Panc1 (cell line): Measurements from ENCODE around the gene FZD1. TPM values are rescaled to one million over a fixed set of nuclear protein-coding genes. Genes with fewer than 3 reads are reported as not detected.

Source experiments
- ATAC-seq: fragments of 200-7000 bp; cut with Tn5 transposase; 2 replicates; pipeline ENCODE4 v1.9.1; 2020; ENCODE audit warnings: mild to moderate bottlenecking, moderate library complexity
- BruUV-seq: library from RNA; stranded (reverse); fragments of 400-500 nt; replicated peaks from 2 replicates; lab custom pipeline; 2021; lab: Mats Ljungman, UMichigan
- CTCF ChIA-PET: fragments of 300-600 bp; sonication (Branson Sonifier 250); formaldehyde crosslinking; loops from one replicate; lab custom pipeline; 2022; ENCODE audit warnings: antibody characterized with exemption; lab: Charles Lee
- POLR2A ChIA-PET: fragments of 300-600 bp; sonication (Branson Sonifier 250); formaldehyde crosslinking; loops from one replicate; lab custom pipeline; 2022; ENCODE audit warnings: antibody characterized with exemption; lab: Charles Lee
- DNase-seq: peaks from one replicate; pipeline ENCODE4 v3.0.0-alpha.2; 2010; ENCODE audit warnings: low read depth, low spot score
- H3K27ac ChIP-seq: 2 replicates; pipeline ENCODE4 v1.5.1; 2011; ENCODE audit warnings: mild to moderate bottlenecking, low read length, inconsistent platforms
- H3K27me3 ChIP-seq: fragments of 200-500 bp; sonication (Bioruptor generic); 2 replicates; pipeline ENCODE4 v1.6.0; 2014; ENCODE audit warnings: low read length, inconsistent platforms; ENCODE audit not compliant: control insufficient read depth, insufficient read depth
- H3K36me3 ChIP-seq: fragments of 200-500 bp; sonication (Bioruptor generic); 2 replicates; pipeline ENCODE4 v1.5.1; 2014; ENCODE audit warnings: inconsistent platforms, mild to moderate bottlenecking, low read length, moderate library complexity; ENCODE audit not compliant: control insufficient read depth, insufficient read depth
- H3K4me1 ChIP-seq: 2 replicates; pipeline ENCODE4 v1.5.1; 2011; ENCODE audit warnings: inconsistent platforms, mild to moderate bottlenecking, low read length, moderate library complexity; ENCODE audit not compliant: control insufficient read depth, insufficient read depth
- H3K4me3 ChIP-seq, 2 experiments: 2 replicates each; pipeline ENCODE4 v1.5.1; 2011 to 2012; ENCODE audit warnings: low read depth in 2 of 2, low read length in 2 of 2, mild to moderate bottlenecking in 2 of 2, inconsistent platforms in 1 of 2, moderate library complexity in 1 of 2
- H3K9me3 ChIP-seq: fragments of 200-500 bp; sonication (Bioruptor generic); 2 replicates; pipeline ENCODE4 v1.5.1; 2014; ENCODE audit warnings: low read depth, mild to moderate bottlenecking, inconsistent platforms, low read length, moderate library complexity; ENCODE audit not compliant: control insufficient read depth, insufficient read depth
- POLR2AphosphoS5 ChIP-seq: IDR thresholded peaks from 2 replicates; pipeline ENCODE4 v1.6.1; 2012; ENCODE audit warnings: mild to moderate bottlenecking, low read depth, low read length, moderate library complexity
- SIN3A ChIP-seq: IDR thresholded peaks from 2 replicates; pipeline ENCODE4 v1.6.1; 2012; ENCODE audit warnings: low read depth, mild to moderate bottlenecking, low read length, moderate library complexity, borderline replicate concordance; ENCODE audit not compliant: insufficient read depth
- TCF7L2 ChIP-seq: IDR thresholded peaks from 2 replicates; pipeline ENCODE4 v1.6.1; 2011; ENCODE audit warnings: mild to moderate bottlenecking, low read depth, low read length, inconsistent platforms
- in situ Hi-C: cut with HindIII; loops from 2 replicates; pipeline ENCODE4 v1.10.0; 2016; ENCODE audit warnings: low sequenced_read_pairs, low pct_unique_long_range_greater_than_20kb
- intact Hi-C: fragments of 100-400 bp; cut with micrococcal nuclease; formaldehyde crosslinking; loops from one replicate; pipeline ENCODE4 v1.10.0; 2022; ENCODE audit not compliant: unreplicated experiment
- total RNA-seq: library from RNA; stranded (reverse); gene quantifications from one replicate; pipeline ENCODE4 v1.2.1, GENCODE V29; 2021; ENCODE audit not compliant: unreplicated experiment
- TF ChIP-seq, protein P1 (sequence below): fragments of 450-650 bp; IDR thresholded peaks from 2 replicates; pipeline ENCODE4 v1.5.1; 2017; ENCODE audit warnings: mild to moderate bottlenecking
- TF ChIP-seq, protein P2 (sequence below), 2 experiments: IDR thresholded peaks; 2 replicates each; pipeline ENCODE4 v1.6.1; 2011 to 2012; ENCODE audit warnings: low read depth in 2 of 2, control low read depth in 1 of 2, low read length in 1 of 2, mild to moderate bottlenecking in 1 of 2, moderate library complexity in 1 of 2; ENCODE audit not compliant: insufficient read depth in 1 of 2

The FZD1 gene
- total RNA-seq, 1 experiment from 2014 or later = 1.8 TPM

DNA sequence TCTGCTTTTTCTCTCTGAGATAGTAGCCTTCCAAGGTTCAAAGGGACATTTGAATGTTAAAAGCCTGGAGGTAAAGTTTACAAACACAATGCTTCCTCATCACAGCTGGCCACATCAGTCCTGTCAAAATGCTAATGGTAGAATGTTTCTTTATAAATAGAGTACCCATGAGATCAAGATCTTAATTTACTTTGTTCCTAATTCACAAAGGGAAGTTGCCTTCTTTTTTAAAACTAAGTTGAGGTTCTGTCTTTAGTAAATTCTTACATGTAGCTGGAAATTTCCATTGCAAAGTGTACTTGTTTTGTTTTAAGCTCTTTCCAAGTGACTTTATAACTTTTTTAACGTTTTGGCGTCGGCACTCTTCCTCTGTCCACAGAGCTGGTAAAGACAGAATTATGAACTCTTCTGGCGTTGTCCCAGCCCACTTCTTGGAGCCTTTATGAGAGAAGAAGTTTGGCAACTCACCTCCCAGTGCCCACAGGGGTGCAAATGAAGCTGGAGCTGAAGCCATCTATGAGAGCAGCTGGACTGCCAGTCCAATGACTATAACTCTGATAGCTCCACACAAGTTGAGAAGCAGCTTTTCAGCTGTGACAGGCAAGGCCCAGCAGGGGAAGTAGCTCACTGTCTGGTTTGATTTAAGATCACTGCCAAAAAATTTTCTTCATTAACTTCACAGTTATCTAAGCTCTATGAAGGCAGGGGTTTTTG is 23.3 kb downstream of the FZD1 start:
- ChIA-PET POLR2A (no interaction called here), CTCF (interaction anchor here (0.5 kb wide), 1 partner anchor 11 kb away, joined by 4 read pairs; no protein-coding TSS in a partner anchor)
- H3K36me3 ChIP-seq = no peaks in the 10 kb centered on the region
- H3K4me3 ChIP-seq = no peak overlapping the region
- H3K9me3 ChIP-seq = no peaks in the 10 kb centered on the region
- H3K27ac ChIP-seq = no peak overlapping the region
- ATAC-seq (no peak), DNase-seq (no peak)
- in situ Hi-C loops (no loop called here), intact Hi-C loops (no loop called here)
- no peaks in the 10 kb centered on the region for H3K27me3 ChIP-seq
- no TSS peak for BruUV-seq
- TF ChIP-seq TCF7L2 (no peak), POLR2AphosphoS5 (no peak), SIN3A (no peak)
- TF ChIP-seq, protein P1, sequence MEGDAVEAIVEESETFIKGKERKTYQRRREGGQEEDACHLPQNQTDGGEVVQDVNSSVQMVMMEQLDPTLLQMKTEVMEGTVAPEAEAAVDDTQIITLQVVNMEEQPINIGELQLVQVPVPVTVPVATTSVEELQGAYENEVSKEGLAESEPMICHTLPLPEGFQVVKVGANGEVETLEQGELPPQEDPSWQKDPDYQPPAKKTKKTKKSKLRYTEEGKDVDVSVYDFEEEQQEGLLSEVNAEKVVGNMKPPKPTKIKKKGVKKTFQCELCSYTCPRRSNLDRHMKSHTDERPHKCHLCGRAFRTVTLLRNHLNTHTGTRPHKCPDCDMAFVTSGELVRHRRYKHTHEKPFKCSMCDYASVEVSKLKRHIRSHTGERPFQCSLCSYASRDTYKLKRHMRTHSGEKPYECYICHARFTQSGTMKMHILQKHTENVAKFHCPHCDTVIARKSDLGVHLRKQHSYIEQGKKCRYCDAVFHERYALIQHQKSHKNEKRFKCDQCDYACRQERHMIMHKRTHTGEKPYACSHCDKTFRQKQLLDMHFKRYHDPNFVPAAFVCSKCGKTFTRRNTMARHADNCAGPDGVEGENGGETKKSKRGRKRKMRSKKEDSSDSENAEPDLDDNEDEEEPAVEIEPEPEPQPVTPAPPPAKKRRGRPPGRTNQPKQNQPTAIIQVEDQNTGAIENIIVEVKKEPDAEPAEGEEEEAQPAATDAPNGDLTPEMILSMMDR = no peak
- TF ChIP-seq, protein P2, sequence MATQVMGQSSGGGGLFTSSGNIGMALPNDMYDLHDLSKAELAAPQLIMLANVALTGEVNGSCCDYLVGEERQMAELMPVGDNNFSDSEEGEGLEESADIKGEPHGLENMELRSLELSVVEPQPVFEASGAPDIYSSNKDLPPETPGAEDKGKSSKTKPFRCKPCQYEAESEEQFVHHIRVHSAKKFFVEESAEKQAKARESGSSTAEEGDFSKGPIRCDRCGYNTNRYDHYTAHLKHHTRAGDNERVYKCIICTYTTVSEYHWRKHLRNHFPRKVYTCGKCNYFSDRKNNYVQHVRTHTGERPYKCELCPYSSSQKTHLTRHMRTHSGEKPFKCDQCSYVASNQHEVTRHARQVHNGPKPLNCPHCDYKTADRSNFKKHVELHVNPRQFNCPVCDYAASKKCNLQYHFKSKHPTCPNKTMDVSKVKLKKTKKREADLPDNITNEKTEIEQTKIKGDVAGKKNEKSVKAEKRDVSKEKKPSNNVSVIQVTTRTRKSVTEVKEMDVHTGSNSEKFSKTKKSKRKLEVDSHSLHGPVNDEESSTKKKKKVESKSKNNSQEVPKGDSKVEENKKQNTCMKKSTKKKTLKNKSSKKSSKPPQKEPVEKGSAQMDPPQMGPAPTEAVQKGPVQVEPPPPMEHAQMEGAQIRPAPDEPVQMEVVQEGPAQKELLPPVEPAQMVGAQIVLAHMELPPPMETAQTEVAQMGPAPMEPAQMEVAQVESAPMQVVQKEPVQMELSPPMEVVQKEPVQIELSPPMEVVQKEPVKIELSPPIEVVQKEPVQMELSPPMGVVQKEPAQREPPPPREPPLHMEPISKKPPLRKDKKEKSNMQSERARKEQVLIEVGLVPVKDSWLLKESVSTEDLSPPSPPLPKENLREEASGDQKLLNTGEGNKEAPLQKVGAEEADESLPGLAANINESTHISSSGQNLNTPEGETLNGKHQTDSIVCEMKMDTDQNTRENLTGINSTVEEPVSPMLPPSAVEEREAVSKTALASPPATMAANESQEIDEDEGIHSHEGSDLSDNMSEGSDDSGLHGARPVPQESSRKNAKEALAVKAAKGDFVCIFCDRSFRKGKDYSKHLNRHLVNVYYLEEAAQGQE (IDR thresholded peaks at IDR 0.05; ENCODE audit: insufficient read depth in 1 of 2, low read depth in 2 of 2, low read length in 1 of 2) = no peak
- H3K4me1 ChIP-seq = no peaks in the 10 kb centered on the region

DNA sequence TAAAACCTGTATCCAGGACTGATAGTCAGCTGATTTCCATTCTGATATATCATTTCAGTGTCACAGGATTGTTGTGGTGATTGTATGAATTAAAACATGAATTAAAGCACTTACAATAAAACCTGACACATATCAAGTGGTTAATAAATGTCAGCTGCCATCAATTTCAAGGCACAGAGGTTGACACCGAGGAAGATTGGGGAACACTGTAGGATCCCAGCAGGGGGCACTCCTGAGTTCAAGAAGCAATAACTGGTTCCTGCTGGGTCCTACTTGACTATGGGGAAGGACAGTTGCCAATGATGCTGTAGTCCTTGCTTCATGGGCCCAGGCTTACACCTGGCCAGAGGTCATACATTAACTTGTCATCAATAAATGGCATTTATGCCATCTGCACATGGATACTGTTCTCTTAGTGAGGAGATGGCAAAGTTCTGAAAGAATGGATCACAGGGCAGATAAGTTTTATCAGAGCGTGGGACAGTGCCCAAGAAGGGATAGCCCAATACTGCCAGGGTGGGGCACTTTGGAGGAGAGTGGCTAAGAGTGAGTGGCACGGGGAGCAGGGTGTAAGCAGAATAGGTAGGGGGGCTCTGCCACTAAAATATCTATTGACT is 24.1 kb downstream of the FZD1 start:
- TF ChIP-seq, protein P1 = peak; percentile 65
- no peak for TF ChIP-seq TCF7L2
- Histone ChIP-seq H3K9me3 (no peaks in the 10 kb centered on the region), H3K4me1 (no peaks in the 10 kb centered on the region), H3K4me3 (no peak overlapping the region), H3K27ac (no peak overlapping the region), H3K36me3 (no peaks in the 10 kb centered on the region), H3K27me3 (no peaks in the 10 kb centered on the region)
- intact Hi-C loops (no loop called here), in situ Hi-C loops (no loop called here)
- BruUV-seq = no TSS peak
- DNase-seq = no peak
- no peak for ATAC-seq
- ChIA-PET POLR2A (no interaction called here), CTCF (interaction anchor here (0.5 kb wide), 1 partner anchor 10 kb away, joined by 4 read pairs; no protein-coding TSS in a partner anchor)
